H1 (cell line): ENCODE measurements around the gene TBCD. TPM values are rescaled to one million over a fixed set of nuclear protein-coding genes. Genes with fewer than 3 reads are reported as not detected.

Experiments used
- CTCF ChIA-PET: fragments of 300-600 bp; sonication (Branson Sonifier 250); formaldehyde crosslinking; loops from one replicate; lab custom pipeline; 2021; ENCODE audit not compliant: partially characterized antibody; lab: Charles Lee
- POLR2A ChIA-PET: fragments of 300-600 bp; sonication (Branson Sonifier 250); formaldehyde crosslinking; loops from one replicate; lab custom pipeline; 2021; ENCODE audit warnings: inconsistent platforms; ENCODE audit not compliant: partially characterized antibody; lab: Charles Lee
- DNase-seq, 2 experiments: peaks; one replicate each; pipeline versions ENCODE4 v3.0.0 to v3.0.0-alpha.2; 2010 to 2022; ENCODE audit warnings: low spot score in 2 of 2, low read depth in 1 of 2, mixed read lengths in 1 of 2
- FAIRE-seq: peaks from 2 replicates; lab custom pipeline; 2011; peaks lifted over from hg19 to GRCh38; lab: Jason Lieb, UNC
- H2AFZ ChIP-seq: 2 replicates; pipeline ENCODE4 v1.8.1; 2012; ENCODE audit warnings: low read length, inconsistent platforms
- H2AK5ac ChIP-seq: 2 replicates; pipeline ENCODE4 v1.6.1; 2013; ENCODE audit warnings: low read depth, low read length
- H2BK120ac ChIP-seq: replicated peaks from 2 replicates; pipeline ENCODE3; 2013; ENCODE audit warnings: low read depth, low read length, inconsistent platforms
- H2BK12ac ChIP-seq: 2 replicates; pipeline ENCODE4 v1.6.1; 2013; ENCODE audit warnings: low read depth, low read length
- H2BK15ac ChIP-seq: 2 replicates; pipeline ENCODE4 v1.6.1; 2013; ENCODE audit warnings: low read length
- H2BK20ac ChIP-seq: 2 replicates; pipeline ENCODE4 v1.6.1; 2013; ENCODE audit warnings: low read length
- H2BK5ac ChIP-seq: 2 replicates; pipeline ENCODE4 v1.6.1; 2013; ENCODE audit warnings: low read depth, low read length
- H3K14ac ChIP-seq: 2 replicates; pipeline ENCODE4 v1.6.1; 2013; ENCODE audit warnings: inconsistent platforms; ENCODE audit not compliant: insufficient read length
- H3K18ac ChIP-seq: 2 replicates; pipeline ENCODE4 v1.6.1; 2013; ENCODE audit warnings: low read length; ENCODE audit errors: extremely low read depth
- H3K23ac ChIP-seq: 2 replicates; pipeline ENCODE4 v1.6.1; 2013; ENCODE audit warnings: inconsistent platforms; ENCODE audit not compliant: insufficient read length
- H3K23me2 ChIP-seq: 2 replicates; pipeline ENCODE4 v1.6.1; 2013; ENCODE audit warnings: low read depth, low read length
- H3K27ac ChIP-seq: 2 replicates; pipeline ENCODE4 v1.6.1; 2011; ENCODE audit warnings: low read depth, low read length, inconsistent platforms
- H3K27me3 ChIP-seq, 4 experiments: replicated peaks in 1 of 4; 1 replicate in 1 of 4; 2 replicates in 3 of 4; pipeline versions ENCODE4 v1.6.1 to v1.8.1; 2011 to 2013; ENCODE audit warnings: low read length in 3 of 4, mild to moderate bottlenecking in 3 of 4, inconsistent platforms in 2 of 4, mixed read lengths in 2 of 4, moderate library complexity in 1 of 4; ENCODE audit not compliant: control insufficient read depth in 3 of 4, insufficient read depth in 3 of 4; ENCODE audit errors: extremely low read depth in 1 of 4
- H3K36me3 ChIP-seq, 4 experiments: 2 replicates each; pipeline versions ENCODE4 v1.6.1 to v1.8.1; 2011 to 2013; ENCODE audit warnings: mild to moderate bottlenecking in 4 of 4, low read length in 3 of 4, moderate library complexity in 2 of 4, control low read depth in 1 of 4, inconsistent platforms in 1 of 4; ENCODE audit not compliant: insufficient read depth in 4 of 4, control insufficient read depth in 2 of 4
- H3K4ac ChIP-seq: replicated peaks from 2 replicates; pipeline ENCODE3; 2013; ENCODE audit warnings: low read length, low read depth, mixed read lengths, inconsistent platforms; ENCODE audit not compliant: insufficient read length
- H3K4me1 ChIP-seq, 4 experiments: replicated peaks in 1 of 4; 1 replicate in 1 of 4; 2 replicates in 3 of 4; pipeline versions ENCODE4 v1.6.1 to v1.8.1; 2011 to 2013; ENCODE audit warnings: low read length in 3 of 4, inconsistent platforms in 2 of 4, mixed read lengths in 1 of 4; ENCODE audit not compliant: insufficient read depth in 4 of 4, control insufficient read depth in 3 of 4
- H3K4me2 ChIP-seq, 2 experiments: 2 replicates each; pipeline versions ENCODE4 v1.6.1 to v1.8.1; 2011 to 2013; ENCODE audit warnings: low read depth in 2 of 2, low read length in 2 of 2, control low read depth in 1 of 2, inconsistent platforms in 1 of 2, mild to moderate bottlenecking in 1 of 2; ENCODE audit not compliant: insufficient read depth in 1 of 2
- H3K4me3 ChIP-seq, 4 experiments: fragments of 200-600, 300-600 bp in 1 of 4; sonication (generic), shearing (Covaris generic), sonication (Bioruptor Twin) in 1 of 4; 2 replicates each; pipeline versions ENCODE4 v1.5.1 to v1.8.1; 2011 to 2016; ENCODE audit warnings: low read length in 4 of 4, low read depth in 3 of 4, control low read depth in 2 of 4, inconsistent platforms in 2 of 4, mild to moderate bottlenecking in 2 of 4, mixed read lengths in 1 of 4, moderate library complexity in 1 of 4; ENCODE audit not compliant: insufficient read depth in 2 of 4; ENCODE audit errors: extremely low read depth in 1 of 4
- H3K56ac ChIP-seq: replicated peaks from 2 replicates; pipeline ENCODE3; 2013; ENCODE audit warnings: low read depth, mild to moderate bottlenecking, mixed read lengths, low read length, inconsistent platforms; ENCODE audit not compliant: insufficient read length
- H3K79me1 ChIP-seq: 2 replicates; pipeline ENCODE4 v1.6.1; 2013; ENCODE audit warnings: low read depth, low read length, control low read depth
- H3K79me2 ChIP-seq, 2 experiments: 2 replicates each; pipeline versions ENCODE4 v1.6.1 to v1.8.1; 2012 to 2013; ENCODE audit warnings: low read length in 2 of 2, mild to moderate bottlenecking in 2 of 2, inconsistent platforms in 1 of 2; ENCODE audit not compliant: insufficient read depth in 2 of 2, control insufficient read depth in 1 of 2
- H3K9ac ChIP-seq, 4 experiments: replicated peaks in 1 of 4; 1 replicate in 1 of 4; 2 replicates in 3 of 4; pipeline versions ENCODE4 v1.6.1 to v1.8.1; 2011 to 2013; ENCODE audit warnings: low read depth in 3 of 4, low read length in 3 of 4, control low read depth in 2 of 4, mild to moderate bottlenecking in 2 of 4, moderate library complexity in 2 of 4, inconsistent platforms in 1 of 4; ENCODE audit errors: extremely low read depth in 1 of 4
- H3K9me3 ChIP-seq, 2 experiments: 2 replicates each; pipeline versions ENCODE4 v1.6.1 to v1.8.1; 2012 to 2013; ENCODE audit warnings: mild to moderate bottlenecking in 2 of 2, moderate library complexity in 2 of 2, control low read depth in 1 of 2, inconsistent platforms in 1 of 2, low read depth in 1 of 2, low read length in 1 of 2, mixed read lengths in 1 of 2; ENCODE audit not compliant: insufficient read depth in 2 of 2
- H4K20me1 ChIP-seq, 2 experiments: replicated peaks in 1 of 2; 2 replicates each; pipeline versions ENCODE3 to v1.8.1; 2011 to 2013; ENCODE audit warnings: inconsistent platforms in 2 of 2, low read length in 2 of 2, mild to moderate bottlenecking in 1 of 2; ENCODE audit not compliant: insufficient read depth in 2 of 2, control insufficient read depth in 1 of 2
- H4K5ac ChIP-seq: 2 replicates; pipeline ENCODE4 v1.6.1; 2013; ENCODE audit warnings: low read length, low read depth, mixed read lengths, inconsistent platforms; ENCODE audit not compliant: insufficient read length
- H4K8ac ChIP-seq: 2 replicates; pipeline ENCODE4 v1.8.0; 2013; ENCODE audit warnings: mild to moderate bottlenecking, moderate library complexity, low read length, inconsistent platforms; ENCODE audit not compliant: insufficient read depth; ENCODE audit errors: extremely low read depth
- H4K91ac ChIP-seq: replicated peaks from 2 replicates; pipeline ENCODE3; 2013; ENCODE audit warnings: low read length, mixed read lengths, inconsistent platforms; ENCODE audit not compliant: insufficient read length
- BCL11A ChIP-seq, 2 experiments: IDR thresholded peaks; one replicate each; pipeline ENCODE4 v1.6.1; 2011; ENCODE audit warnings: low read depth in 2 of 2, low read length in 2 of 2, mild to moderate bottlenecking in 2 of 2
- CBX8 ChIP-seq: fragments of 300-800, 300-1000 bp; sonication (generic); IDR thresholded peaks from 2 replicates; pipeline ENCODE4 v1.7.1; 2016; ENCODE audit warnings: low read depth, low read length, borderline replicate concordance
- CREB1 ChIP-seq: IDR thresholded peaks from 2 replicates; pipeline ENCODE4 v1.6.1; 2012; ENCODE audit warnings: inconsistent platforms
- MAFK ChIP-seq: IDR thresholded peaks from 2 replicates; pipeline ENCODE4 v1.6.1; 2012; ENCODE audit warnings: low read depth, mild to moderate bottlenecking, improper control_type of control experiment, low read length
- RBBP5 ChIP-seq: IDR thresholded peaks from 2 replicates; pipeline ENCODE4 v1.7.1; 2012; ENCODE audit warnings: low read depth, mild to moderate bottlenecking, inconsistent platforms, low read length, moderate library complexity, borderline replicate concordance
- RNF2 ChIP-seq: fragments of 200-900, 300-1000 bp; sonication (generic); IDR thresholded peaks from 2 replicates; pipeline ENCODE4 v1.7.1; 2016; ENCODE audit warnings: borderline replicate concordance, low read depth, mild to moderate bottlenecking, antibody characterized with exemption, low read length; ENCODE audit not compliant: poor library complexity, severe bottlenecking; ENCODE audit errors: missing control alignments
- SIN3A ChIP-seq, 2 experiments: IDR thresholded peaks in 1 of 2; conservative IDR thresholded peaks in 1 of 2; 2 replicates each; pipeline ENCODE4 v1.6.1; 2011 to 2012; ENCODE audit warnings: low read length in 2 of 2, improper control_type of control experiment in 1 of 2, low read depth in 1 of 2, mild to moderate bottlenecking in 1 of 2
- TAF7 ChIP-seq: optimal IDR thresholded peaks from 2 replicates; pipeline ENCODE3; 2011; ENCODE audit warnings: low read depth, mild to moderate bottlenecking, inconsistent platforms, low read length, moderate library complexity, borderline replicate concordance
- TCF12 ChIP-seq: IDR thresholded peaks from 2 replicates; pipeline ENCODE4 v1.6.1; 2011; ENCODE audit warnings: low read depth, mild to moderate bottlenecking, low read length
- WGBS, 2 experiments: shearing (Covaris generic) in 1 of 2; methylation state at CpG; one replicate each; pipeline versions ENCODE4 v1.1.6 to v1.1.7; 2013 to 2015; ENCODE audit warnings: low lambda C conversion rate in 2 of 2, mixed read lengths in 2 of 2, inconsistent platforms in 1 of 2, low coverage in 1 of 2, missing lambda C conversion rate in 1 of 2; ENCODE audit not compliant: insufficient replicate concordance in 2 of 2, insufficient coverage in 1 of 2, insufficient read length in 1 of 2; ENCODE audit errors: extremely low coverage in 1 of 2, missing lambda C conversion rate in 1 of 2; 5-methylcytosine and 5-hydroxymethylcytosine counted together
- polyA plus RNA-seq, 7 experiments: library from polyadenylated mRNA; depleted of rRNA in 3 of 7; stranded (reverse) in 5 of 7; unstranded in 2 of 7; fragments of >200 nt in 5 of 7; fragments of 200-250 nt in 2 of 7; gene quantifications; 1 replicate in 5 of 7; 2 replicates in 1 of 7; 4 replicates in 1 of 7; pipeline versions ENCODE4 v1.2.1 to v1.2.3, GENCODE V29; 2011 to 2013; ENCODE audit warnings: missing spikeins in 2 of 7, mixed read lengths in 2 of 7
- total RNA-seq: library from RNA; stranded (reverse); fragmentation: NEBNext Ultra II Directional; extraction: Animal tissue kit (Norgen Biotek cat#: 25700); gene quantifications from 2 replicates; pipeline ENCODE4 v1.2.1, GENCODE V29; 2021
- TF ChIP-seq, protein P1 (sequence below): IDR thresholded peaks from 2 replicates; pipeline ENCODE4 v1.6.1; 2011; ENCODE audit warnings: low read depth, mild to moderate bottlenecking, low read length; ENCODE audit not compliant: insufficient read depth
- TF ChIP-seq, protein P2 (sequence below): IDR thresholded peaks from 2 replicates; pipeline ENCODE4 v1.6.1; 2012; ENCODE audit warnings: low read length, inconsistent platforms

TBCD gene
- total and polyA plus RNA-seq, 2 of the 8 experiments (the other 6 are each of a cell fraction or from before 2014, with no cell fraction given) = 118 to 162 TPM

DNA sequence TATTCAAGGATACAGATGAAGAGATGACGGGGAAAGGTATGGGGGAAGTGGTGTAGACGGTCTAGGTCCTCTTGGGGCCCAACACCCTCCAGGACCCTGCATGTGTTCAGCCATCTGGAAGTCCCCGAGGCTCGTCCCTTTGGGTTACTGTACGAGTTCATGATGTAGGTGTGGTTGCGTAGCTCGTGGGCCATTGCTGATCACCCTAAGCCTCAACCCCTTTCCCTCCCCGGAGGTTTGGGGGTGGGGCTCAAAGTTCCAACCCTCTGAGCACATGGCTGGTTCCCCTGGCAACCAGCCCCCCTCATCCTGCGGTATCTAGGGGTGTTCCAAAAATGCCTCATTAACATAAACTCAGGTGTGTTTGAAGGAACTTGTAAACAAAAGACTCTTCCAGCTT lies 228.8 kb downstream of the TBCD start:
- H3K27ac ChIP-seq = no peak overlapping the region
- H3K18ac ChIP-seq = no peak overlapping the region; the same call in 1 of the 2 replicates
- no peak overlapping the region for H3K4me3 ChIP-seq
- H3K4ac ChIP-seq = no peak overlapping the region
- no peak overlapping the region for H3K56ac ChIP-seq
- H3K4me1 ChIP-seq = peaks cover 0 to 4% (median 0%) of the 10 kb centered on the region in 4 experiments; a peak in 1 of 7 replicates
- H4K5ac ChIP-seq = no peak overlapping the region
- DNase-seq (no peak), FAIRE-seq (no peak)
- H3K79me2 ChIP-seq = no peaks in the 10 kb centered on the region
- H3K79me1 ChIP-seq = no peaks in the 10 kb centered on the region
- H2AK5ac ChIP-seq = no peak overlapping the region
- H2BK5ac ChIP-seq = no peak overlapping the region
- no peaks in the 10 kb centered on the region for H3K27me3 ChIP-seq
- H3K23ac ChIP-seq = no peak overlapping the region
- H3K14ac ChIP-seq = no peak overlapping the region
- H3K23me2 ChIP-seq = no peaks in the 10 kb centered on the region
- CTCF ChIA-PET = interaction anchor here (1.1 kb wide), 1 partner anchor 47 kb away, joined by 3 read pairs; no protein-coding TSS in a partner anchor
- H4K91ac ChIP-seq = no peak overlapping the region
- H2BK15ac ChIP-seq = no peak overlapping the region
- no peak overlapping the region for H4K8ac ChIP-seq
- no peak overlapping the region for H2BK20ac ChIP-seq
- H3K4me2 ChIP-seq = no peak overlapping the region
- no peaks in the 10 kb centered on the region for H4K20me1 ChIP-seq
- POLR2A ChIA-PET = interaction anchor here (1.1 kb wide), 1 partner anchor 19 kb away, joined by 3 read pairs; no protein-coding TSS in a partner anchor
- no peak overlapping the region for H2AFZ ChIP-seq
- 83% methylated on average over 9 of the region's 9 CpGs; no CpG with 5 or more reads in 1 of the 2 experiments for WGBS, 2 experiments
- peaks cover 15 to 29% of the 10 kb centered on the region in 2 experiments for H3K9me3 ChIP-seq
- no peak overlapping the region for H2BK12ac ChIP-seq
- H2BK120ac ChIP-seq = no peak overlapping the region
- no peak overlapping the region for H3K9ac ChIP-seq
- H3K36me3 ChIP-seq = no peaks in the 10 kb centered on the region
- TF ChIP-seq TAF7 = no peak
- TF ChIP-seq TCF12 = no peak
- no peak for TF ChIP-seq MAFK
- no peak for TF ChIP-seq BCL11A (IDR thresholded peaks at IDR 0.05; ENCODE audit: low read depth in 2 of 2, low read length in 2 of 2)
- TF ChIP-seq RNF2 = no peak
- TF ChIP-seq SIN3A (conservative IDR thresholded peaks at IDR 0.05 in 1 of 2, IDR thresholded peaks at IDR 0.05 in 1 of 2; ENCODE audit: low read depth in 1 of 2, low read length in 2 of 2) = no peak
- TF ChIP-seq, protein P1, sequence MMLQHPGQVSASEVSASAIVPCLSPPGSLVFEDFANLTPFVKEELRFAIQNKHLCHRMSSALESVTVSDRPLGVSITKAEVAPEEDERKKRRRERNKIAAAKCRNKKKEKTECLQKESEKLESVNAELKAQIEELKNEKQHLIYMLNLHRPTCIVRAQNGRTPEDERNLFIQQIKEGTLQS = no peak
- TF ChIP-seq CBX8 = no peak
- TF ChIP-seq, protein P2, sequence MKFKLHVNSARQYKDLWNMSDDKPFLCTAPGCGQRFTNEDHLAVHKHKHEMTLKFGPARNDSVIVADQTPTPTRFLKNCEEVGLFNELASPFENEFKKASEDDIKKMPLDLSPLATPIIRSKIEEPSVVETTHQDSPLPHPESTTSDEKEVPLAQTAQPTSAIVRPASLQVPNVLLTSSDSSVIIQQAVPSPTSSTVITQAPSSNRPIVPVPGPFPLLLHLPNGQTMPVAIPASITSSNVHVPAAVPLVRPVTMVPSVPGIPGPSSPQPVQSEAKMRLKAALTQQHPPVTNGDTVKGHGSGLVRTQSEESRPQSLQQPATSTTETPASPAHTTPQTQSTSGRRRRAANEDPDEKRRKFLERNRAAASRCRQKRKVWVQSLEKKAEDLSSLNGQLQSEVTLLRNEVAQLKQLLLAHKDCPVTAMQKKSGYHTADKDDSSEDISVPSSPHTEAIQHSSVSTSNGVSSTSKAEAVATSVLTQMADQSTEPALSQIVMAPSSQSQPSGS = no peak
- TF ChIP-seq CREB1 = no peak
- TF ChIP-seq RBBP5 = no peak
